Endothelial cell of umbilical vein (primary cell): ENCODE data around the gene ANKRD13B.

Source experiments
- FOS ChIP-seq: IDR thresholded peaks from 2 replicates; pipeline ENCODE4 v1.6.1; 2011; ENCODE audit warnings: mild to moderate bottlenecking, low read length, moderate library complexity, borderline replicate concordance; ENCODE audit not compliant: insufficient read depth
- POLR2A ChIP-seq: IDR thresholded peaks from 2 replicates; pipeline ENCODE4 v1.6.1; 2012; ENCODE audit warnings: low read depth, mild to moderate bottlenecking, control low read depth, low read length
- POLR2AphosphoS5 ChIP-seq: IDR thresholded peaks from 2 replicates; pipeline ENCODE4 v1.6.1; 2012; ENCODE audit warnings: low read depth, mild to moderate bottlenecking, control low read depth, low read length, moderate library complexity; ENCODE audit not compliant: insufficient read depth
- TF ChIP-seq, protein P1 (sequence below), 2 donors: IDR thresholded peaks; 1 replicate in 1 of 2; 2 replicates in 1 of 2; pipeline ENCODE4 v1.5.1; 2011; ENCODE audit warnings: low read length in 2 of 2, mild to moderate bottlenecking in 2 of 2, moderate library complexity in 2 of 2, control low read depth in 1 of 2, inconsistent platforms in 1 of 2, low read depth in 1 of 2; ENCODE audit not compliant: insufficient read depth in 1 of 2; ENCODE audit errors: extremely low read depth in 1 of 2

- TF ChIP-seq, protein P1, sequence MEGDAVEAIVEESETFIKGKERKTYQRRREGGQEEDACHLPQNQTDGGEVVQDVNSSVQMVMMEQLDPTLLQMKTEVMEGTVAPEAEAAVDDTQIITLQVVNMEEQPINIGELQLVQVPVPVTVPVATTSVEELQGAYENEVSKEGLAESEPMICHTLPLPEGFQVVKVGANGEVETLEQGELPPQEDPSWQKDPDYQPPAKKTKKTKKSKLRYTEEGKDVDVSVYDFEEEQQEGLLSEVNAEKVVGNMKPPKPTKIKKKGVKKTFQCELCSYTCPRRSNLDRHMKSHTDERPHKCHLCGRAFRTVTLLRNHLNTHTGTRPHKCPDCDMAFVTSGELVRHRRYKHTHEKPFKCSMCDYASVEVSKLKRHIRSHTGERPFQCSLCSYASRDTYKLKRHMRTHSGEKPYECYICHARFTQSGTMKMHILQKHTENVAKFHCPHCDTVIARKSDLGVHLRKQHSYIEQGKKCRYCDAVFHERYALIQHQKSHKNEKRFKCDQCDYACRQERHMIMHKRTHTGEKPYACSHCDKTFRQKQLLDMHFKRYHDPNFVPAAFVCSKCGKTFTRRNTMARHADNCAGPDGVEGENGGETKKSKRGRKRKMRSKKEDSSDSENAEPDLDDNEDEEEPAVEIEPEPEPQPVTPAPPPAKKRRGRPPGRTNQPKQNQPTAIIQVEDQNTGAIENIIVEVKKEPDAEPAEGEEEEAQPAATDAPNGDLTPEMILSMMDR (IDR thresholded peaks at IDR 0.05; ENCODE audit: extremely low read depth in 1 of 2, insufficient read depth in 1 of 2, low read depth in 1 of 2, low read length in 2 of 2): no peak
- no peak for TF ChIP-seq POLR2AphosphoS5
- TF ChIP-seq POLR2A: no peak
- TF ChIP-seq FOS: no peak
Observed at GRCh38 chr17:29653995-29654714, 61.2 kb downstream of the ANKRD13B start.
